D721Med (cell line): Measurements from ENCODE around the gene GNG12.

Experiments
- DNase-seq: peaks from one replicate; pipeline ENCODE4 v3.0.0; 2011; ENCODE audit warnings: low spot score; ENCODE audit not compliant: insufficient read length
- FAIRE-seq: peaks from 2 replicates; lab custom pipeline; 2011; peaks lifted over from hg19 to GRCh38; lab: Jason Lieb, UNC
- TF ChIP-seq, protein P1 (sequence below): IDR thresholded peaks from 2 replicates; pipeline ENCODE4 v1.5.1; 2012; ENCODE audit warnings: mild to moderate bottlenecking, control low read depth; ENCODE audit not compliant: insufficient read depth; ENCODE audit errors: missing control alignments

Gene GNG12

DNA sequence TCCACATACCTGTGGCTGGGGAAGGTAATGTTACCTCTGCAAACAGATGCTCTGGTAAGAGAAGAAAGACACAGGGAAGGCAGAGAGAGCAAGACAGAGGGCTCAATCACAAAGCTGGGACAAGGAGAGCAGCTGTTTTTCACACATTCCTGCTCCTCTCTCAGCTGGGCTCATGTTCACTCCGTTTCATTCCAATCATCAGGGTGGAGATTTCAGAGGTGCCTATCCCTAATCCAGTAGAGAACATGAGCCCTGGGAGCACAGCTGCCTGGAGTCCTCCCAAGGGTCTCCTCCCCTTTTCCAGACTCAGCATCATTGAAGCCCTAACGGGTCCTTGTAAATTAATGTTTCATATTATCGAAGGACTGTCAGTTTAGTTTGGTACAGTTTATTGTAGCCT is 128.9 kb downstream of the GNG12 start:
- FAIRE-seq, result no peak
- DNase-seq, result no peak
- TF ChIP-seq, protein P1, sequence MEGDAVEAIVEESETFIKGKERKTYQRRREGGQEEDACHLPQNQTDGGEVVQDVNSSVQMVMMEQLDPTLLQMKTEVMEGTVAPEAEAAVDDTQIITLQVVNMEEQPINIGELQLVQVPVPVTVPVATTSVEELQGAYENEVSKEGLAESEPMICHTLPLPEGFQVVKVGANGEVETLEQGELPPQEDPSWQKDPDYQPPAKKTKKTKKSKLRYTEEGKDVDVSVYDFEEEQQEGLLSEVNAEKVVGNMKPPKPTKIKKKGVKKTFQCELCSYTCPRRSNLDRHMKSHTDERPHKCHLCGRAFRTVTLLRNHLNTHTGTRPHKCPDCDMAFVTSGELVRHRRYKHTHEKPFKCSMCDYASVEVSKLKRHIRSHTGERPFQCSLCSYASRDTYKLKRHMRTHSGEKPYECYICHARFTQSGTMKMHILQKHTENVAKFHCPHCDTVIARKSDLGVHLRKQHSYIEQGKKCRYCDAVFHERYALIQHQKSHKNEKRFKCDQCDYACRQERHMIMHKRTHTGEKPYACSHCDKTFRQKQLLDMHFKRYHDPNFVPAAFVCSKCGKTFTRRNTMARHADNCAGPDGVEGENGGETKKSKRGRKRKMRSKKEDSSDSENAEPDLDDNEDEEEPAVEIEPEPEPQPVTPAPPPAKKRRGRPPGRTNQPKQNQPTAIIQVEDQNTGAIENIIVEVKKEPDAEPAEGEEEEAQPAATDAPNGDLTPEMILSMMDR, result no peak

DNA sequence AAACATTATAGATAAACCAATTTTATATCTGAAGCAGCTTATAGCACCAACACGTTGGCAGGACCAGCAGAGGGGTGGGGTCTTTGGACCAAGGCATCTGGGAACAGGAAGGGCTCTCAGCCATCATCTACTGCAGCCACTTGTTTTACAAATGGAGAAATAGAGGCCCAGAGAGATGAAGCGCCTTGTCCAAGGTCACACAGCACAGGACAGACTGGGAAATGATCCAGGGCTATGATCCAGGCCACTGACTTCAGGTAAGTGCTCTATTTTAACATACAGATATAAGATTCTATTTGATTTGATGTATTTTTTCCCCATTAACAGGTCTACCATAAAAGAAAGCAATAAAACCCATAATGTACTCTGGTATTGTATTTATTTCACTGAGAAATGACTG is 131.4 kb downstream of the GNG12 start:
- FAIRE-seq, result no peak
- TF ChIP-seq, protein P1, result no peak
- no peak for DNase-seq

DNA sequence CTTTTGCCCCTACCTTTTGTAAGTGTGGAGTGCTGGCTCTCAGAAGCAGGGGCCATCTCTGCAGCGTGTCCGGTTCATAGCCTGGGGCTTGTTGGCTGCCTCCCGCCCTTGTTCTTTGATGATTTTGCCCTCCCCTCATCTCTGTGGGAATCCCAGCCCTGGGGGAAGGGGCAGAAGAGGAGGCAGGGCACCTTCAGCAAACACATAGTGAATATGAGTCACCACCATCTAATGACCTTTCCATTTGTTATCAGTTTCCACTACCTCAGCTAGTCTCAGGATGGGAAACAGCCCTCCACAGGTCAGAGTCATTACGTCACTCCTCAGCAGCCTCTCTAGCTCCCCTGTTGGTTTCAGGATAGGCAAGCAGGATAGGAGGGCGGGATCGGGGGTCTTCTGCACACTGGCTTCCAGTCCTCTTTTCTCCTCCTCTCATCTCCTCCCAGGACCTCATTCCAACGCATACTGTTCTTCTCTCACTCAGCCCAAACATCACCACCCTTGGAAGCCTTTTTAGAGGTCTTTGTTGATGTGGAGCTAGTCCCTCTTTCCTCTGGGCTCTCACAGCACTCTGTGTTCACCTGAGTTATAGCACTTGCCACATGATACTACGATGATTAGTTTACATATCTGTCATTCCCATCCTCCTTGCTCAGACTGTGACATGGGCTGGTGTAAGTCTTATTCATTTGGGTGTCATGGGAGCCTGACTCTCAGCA is 132.4 kb downstream of the GNG12 start:
- DNase-seq (no peak), FAIRE-seq (no peak)
- TF ChIP-seq, protein P1, result no peak

DNA sequence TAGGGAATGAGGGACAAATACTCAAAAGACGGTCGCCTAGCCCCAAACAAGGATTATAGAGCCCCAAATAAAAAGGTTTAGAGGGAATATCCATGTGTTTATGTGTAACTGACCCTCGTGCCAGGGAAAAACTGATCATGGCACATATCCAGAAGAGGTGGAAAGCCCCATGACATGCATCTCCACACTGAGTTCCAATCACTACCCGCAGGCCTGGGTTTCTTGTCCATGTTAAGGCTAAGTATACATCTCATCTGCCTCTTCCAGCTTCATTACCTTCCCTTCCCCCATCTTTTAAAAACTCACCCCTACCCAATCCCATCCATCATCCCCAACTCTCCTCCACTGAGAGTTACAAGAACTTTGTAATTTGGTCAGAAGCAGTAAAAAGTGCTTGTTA is 133.0 kb downstream of the GNG12 start:
- TF ChIP-seq, protein P1, result no peak
- FAIRE-seq (no peak), DNase-seq (no peak)

DNA sequence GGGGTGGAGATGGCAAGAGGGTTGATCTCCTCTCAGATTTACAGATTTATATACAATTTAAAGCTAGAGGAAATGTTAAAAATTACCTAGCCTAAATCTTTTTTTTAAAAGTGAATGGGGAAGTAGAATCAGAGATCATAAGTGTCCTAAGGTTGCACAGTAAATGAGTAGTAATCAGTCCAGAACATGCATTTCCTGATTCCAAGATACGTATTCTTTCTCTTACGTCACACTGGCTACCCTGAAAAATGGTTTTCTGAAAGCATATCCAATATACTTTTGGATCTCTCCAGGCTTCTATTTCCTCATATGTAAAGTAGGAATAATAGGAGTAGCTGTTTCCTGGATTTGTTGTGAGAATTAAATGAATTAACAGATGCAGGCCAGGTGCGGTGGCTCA is 136.6 kb downstream of the GNG12 start:
- TF ChIP-seq, protein P1, result no peak
- DNase-seq (no peak), FAIRE-seq (no peak)

DNA sequence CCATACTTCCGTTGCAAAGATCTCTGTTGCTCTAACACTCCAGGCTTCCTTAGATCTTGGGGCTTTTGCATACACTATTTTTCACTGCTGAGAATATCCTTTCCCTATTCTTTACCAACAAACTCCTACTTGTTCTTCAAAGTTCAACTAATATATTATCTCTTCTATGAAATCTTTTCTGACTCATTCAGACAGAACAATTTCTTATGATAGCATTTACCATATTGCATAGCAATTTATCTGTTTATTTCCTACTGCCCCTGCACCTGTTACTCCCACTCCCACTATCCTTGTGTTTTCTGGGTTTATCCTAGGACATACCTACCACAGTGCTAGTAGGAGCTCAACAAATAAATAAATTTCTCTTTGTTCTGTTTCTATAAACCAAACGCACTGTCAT is 137.3 kb downstream of the GNG12 start:
- DNase-seq (no peak), FAIRE-seq (no peak)
- TF ChIP-seq, protein P1, result no peak

DNA sequence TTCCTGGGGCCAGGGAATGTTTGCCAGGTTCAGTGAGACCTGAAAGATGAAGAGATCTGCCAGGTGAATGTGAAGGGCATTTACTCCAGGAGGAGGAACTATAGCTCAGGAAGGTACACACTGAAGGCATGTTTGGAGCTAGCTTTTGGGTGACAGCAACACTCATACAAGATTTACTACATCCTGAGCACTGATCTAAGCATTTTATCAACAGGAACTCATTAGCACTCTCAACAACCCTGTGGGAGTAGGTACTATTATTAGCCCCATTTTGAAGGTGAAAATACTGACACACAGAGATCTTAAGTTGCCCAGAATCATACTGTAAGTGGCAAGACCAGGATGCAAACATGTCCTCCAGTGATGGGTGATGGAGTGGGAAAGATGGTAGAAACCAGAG is 141.6 kb downstream of the GNG12 start:
- TF ChIP-seq, protein P1, result no peak
- DNase-seq, result no peak
- FAIRE-seq, result no peak
